HS-27A (cell line): Measurements from ENCODE around the gene CCDC69.
"Not testable (repeated sequence)": the region's sequence is repeated elsewhere in the genome, so short reads cannot be mapped to it uniquely, and the experiment has no call there.

Experiments used
- DNase-seq: peaks from one replicate; pipeline ENCODE4 v3.0.0-alpha.2; 2012; ENCODE audit warnings: low read depth, missing footprints

CCDC69 gene

GRCh38 chr5:151244206-151244605 is 20.3 kb upstream of the CCDC69 start:
- DNase-seq: no peak

GRCh38 chr5:151243564-151243963 is 19.7 kb upstream of the CCDC69 start:
- DNase-seq: no peak

- DNase-seq: no peak
Observed at GRCh38 chr5:151243127-151243526, 19.2 kb upstream of the CCDC69 start.

- no peak for DNase-seq
Observed at GRCh38 chr5:151240924-151241635, 17.2 kb upstream of the CCDC69 start.

- DNase-seq: not testable (repeated sequence)
Observed at GRCh38 chr5:151240268-151240835, 16.5 kb upstream of the CCDC69 start.

GRCh38 chr5:151239237-151239861 is 15.5 kb upstream of the CCDC69 start:
- no peak for DNase-seq

GRCh38 chr5:151238303-151238741 is 14.4 kb upstream of the CCDC69 start:
- DNase-seq: no peak

GRCh38 chr5:151237685-151238084 is 13.8 kb upstream of the CCDC69 start:
- no peak for DNase-seq

GRCh38 chr5:151236888-151237287 is 13.0 kb upstream of the CCDC69 start:
- no peak for DNase-seq

- not testable (repeated sequence) for DNase-seq
Observed at GRCh38 chr5:151235239-151235571, 11.3 kb upstream of the CCDC69 start.

- DNase-seq: no peak
Observed at GRCh38 chr5:151234476-151235238, 10.8 kb upstream of the CCDC69 start.

GRCh38 chr5:151233616-151234085 is 9.8 kb upstream of the CCDC69 start:
- no peak for DNase-seq

- no peak for DNase-seq
Observed at GRCh38 chr5:151231359-151231758, 7.5 kb upstream of the CCDC69 start.

- DNase-seq: no peak
Observed at GRCh38 chr5:151230048-151230680, 6.3 kb upstream of the CCDC69 start.

- DNase-seq: no peak
Observed at GRCh38 chr5:151228986-151229385, 5.1 kb upstream of the CCDC69 start.

GRCh38 chr5:151227918-151228447 is 4.1 kb upstream of the CCDC69 start:
- DNase-seq: no peak

- DNase-seq: no peak
Observed at GRCh38 chr5:151225475-151225874, 1.6 kb upstream of the CCDC69 start.

GRCh38 chr5:151225071-151225470 is 1.2 kb upstream of the CCDC69 start:
- no peak for DNase-seq

GRCh38 chr5:151224372-151224771 is 480 bp upstream of the CCDC69 start:
- DNase-seq: no peak

- no peak for DNase-seq
Observed at GRCh38 chr5:151222790-151223446, 974 bp downstream of the CCDC69 start.

GRCh38 chr5:151222054-151222789 is 1.7 kb downstream of the CCDC69 start:
- no peak for DNase-seq
